Stomach smooth muscle (tissue), 2 donors: ENCODE measurements around the gene RARRES2.
A peak's percentile ranks its signal among the peaks of the same experiment; 100 is the strongest.
"Not testable (repeated sequence)": the region's sequence is repeated elsewhere in the genome, so short reads cannot be mapped to it uniquely, and the experiment has no call there.

Source experiments
- H3K27ac ChIP-seq: one replicate; pipeline ENCODE4 v1.7.0; 2013; ENCODE audit warnings: mild to moderate bottlenecking, low read length, inconsistent platforms
- H3K27me3 ChIP-seq, 2 donors: one replicate each; pipeline ENCODE4 v1.7.0; 2013; ENCODE audit warnings: low read length in 2 of 2; ENCODE audit not compliant: insufficient read depth in 2 of 2, control insufficient read depth in 1 of 2
- H3K36me3 ChIP-seq, 2 donors: one replicate each; pipeline ENCODE4 v1.7.0; 2013; ENCODE audit warnings: low read length in 2 of 2; ENCODE audit not compliant: control insufficient read depth in 2 of 2, insufficient read depth in 2 of 2
- H3K4me1 ChIP-seq: one replicate; pipeline ENCODE4 v1.7.0; 2013; ENCODE audit warnings: low read length; ENCODE audit not compliant: control insufficient read depth, insufficient read depth
- H3K4me3 ChIP-seq, 2 donors: one replicate each; pipeline ENCODE4 v1.7.0; 2013; ENCODE audit warnings: low read length in 2 of 2
- H3K9ac ChIP-seq, 2 donors: one replicate each; pipeline ENCODE4 v1.7.0; 2013; ENCODE audit warnings: low read length in 2 of 2, mild to moderate bottlenecking in 1 of 2
- H3K9me3 ChIP-seq, 2 donors: one replicate each; pipeline ENCODE4 v1.7.0; 2013; ENCODE audit warnings: low read length in 2 of 2; ENCODE audit not compliant: control insufficient read depth in 2 of 2
- donor health status: healthy.
- donor health status: Pancreatic carcinoma.

The RARRES2 gene

DNA sequence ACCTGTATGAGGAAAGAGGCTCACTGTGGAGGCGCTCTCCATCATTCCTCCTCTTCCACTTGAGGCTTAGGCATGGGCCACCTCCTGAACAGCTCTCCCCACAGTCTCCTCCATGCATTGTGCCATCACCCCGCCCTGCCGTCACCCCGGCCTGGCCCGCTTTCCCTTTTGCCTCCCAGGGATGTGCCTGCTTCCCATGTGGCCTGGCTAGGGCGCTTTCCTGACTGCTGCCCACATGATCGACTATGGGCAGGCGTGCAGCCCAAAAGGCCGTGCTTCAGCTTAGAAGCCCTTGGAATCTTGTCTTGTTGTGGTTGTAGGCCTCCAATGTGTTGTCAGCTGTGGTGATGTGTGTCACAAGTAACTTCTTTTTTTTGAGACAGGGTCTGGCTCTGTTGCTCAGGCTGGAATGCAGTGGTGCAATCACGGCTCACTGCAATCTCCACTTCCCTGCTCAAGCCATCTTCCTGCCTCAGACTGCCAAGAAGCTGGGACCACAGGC lies 16.3 kb downstream of the RARRES2 start:
- H3K36me3 ChIP-seq: peaks cover 5 to 17% of the 10 kb centered on the region in 2 donors
- H3K27ac ChIP-seq: no peak overlapping the region

DNA sequence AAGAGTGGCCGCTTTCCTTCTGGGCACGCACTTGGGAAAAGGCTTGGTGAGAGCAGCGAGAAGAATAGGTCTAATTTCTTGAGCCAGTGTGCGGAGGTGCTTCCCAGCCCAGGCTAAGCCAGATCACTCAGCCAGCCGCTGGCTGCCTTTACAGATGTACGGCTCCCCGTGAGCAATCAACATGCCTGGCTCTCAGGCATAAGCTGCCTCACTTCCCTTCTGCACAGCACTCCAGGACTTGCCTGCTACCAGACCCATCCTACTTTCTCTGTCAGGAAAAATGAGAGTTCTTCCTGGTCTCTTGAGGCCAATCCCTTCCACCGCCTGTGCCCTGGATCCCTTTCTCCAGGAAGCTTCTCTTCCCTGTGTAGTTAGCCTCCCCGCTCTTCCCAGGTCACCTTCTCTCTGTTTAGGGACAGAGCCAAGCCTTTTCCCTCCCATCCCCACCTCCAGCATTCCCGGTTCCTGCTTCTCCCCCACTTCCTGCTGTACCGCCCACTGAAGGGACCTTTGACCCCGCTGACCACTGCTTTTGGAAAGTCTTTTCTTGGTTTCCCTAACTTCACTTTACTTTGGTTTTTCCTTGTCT lies 17.0 kb downstream of the RARRES2 start:
- Histone ChIP-seq H3K4me1 (peaks cover 23% of the 10 kb centered on the region), H3K9me3 (no peaks in the 10 kb centered on the region), H3K27ac (no peak overlapping the region), H3K4me3 (peak overlapping the region in 1 of 2 donors; percentile 85), H3K9ac (peak overlapping the region in 1 of 2 donors; percentile 80), H3K36me3 (peaks cover 5 to 17% of the 10 kb centered on the region in 2 donors), H3K27me3 (no peaks in the 10 kb centered on the region)

More for the DNA sequence above, 16.3 kb downstream of the RARRES2 start:
- no peaks in the 10 kb centered on the region for H3K9me3 ChIP-seq
- no peak overlapping the region for H3K9ac ChIP-seq
- H3K4me1 ChIP-seq: peaks cover 27% of the 10 kb centered on the region
- H3K4me3 ChIP-seq: no peak overlapping the region
- no peaks in the 10 kb centered on the region for H3K27me3 ChIP-seq

- Histone ChIP-seq H3K4me1 (peaks cover 23% of the 10 kb centered on the region), H3K27ac (peak overlapping the region; percentile 62), H3K4me3 (peak overlapping the region; percentile 85 to 90), H3K27me3 (no peaks in the 10 kb centered on the region), H3K36me3 (peaks cover 5 to 17% of the 10 kb centered on the region in 2 donors), H3K9me3 (no peaks in the 10 kb centered on the region), H3K9ac (peak overlapping the region; percentile 80 to 88)
Measured at GRCh38 chr7:150323682-150324372, 17.6 kb downstream of the RARRES2 start.

GRCh38 chr7:150322833-150323681 lies 18.4 kb downstream of the RARRES2 start, which contains the start of the genes ACTR3C and LRRC61:
Gene ACTR3C (minus strand): TSS chr7:150323545. CDS start chr7:150295296, 28,249 bp downstream.
Gene LRRC61 (plus strand): TSS chr7:150323355. CDS start chr7:150336862, 13,507 bp downstream.
- H3K4me3 ChIP-seq: peak within 1 kb of the TSS; percentile 85 to 90
- peak within 1 kb of the TSS; percentile 80 to 88 for H3K9ac ChIP-seq
- no peaks in the 10 kb centered on the region for H3K9me3 ChIP-seq
- no peaks in the 10 kb centered on the region for H3K27me3 ChIP-seq
- peaks cover 23% of the 10 kb centered on the region for H3K4me1 ChIP-seq
- peaks cover 2 to 11% of the 10 kb centered on the region in 2 donors for H3K36me3 ChIP-seq
- H3K27ac ChIP-seq: peak within 1 kb of the TSS; percentile 62

- Histone ChIP-seq H3K4me3 (peak overlapping the region; percentile 85 to 90), H3K9me3 (no peaks in the 10 kb centered on the region), H3K4me1 (peaks cover 23% of the 10 kb centered on the region), H3K9ac (peak overlapping the region; percentile 80 to 88), H3K36me3 (peaks cover 2 to 8% of the 10 kb centered on the region in 2 donors), H3K27ac (peak overlapping the region; percentile 62), H3K27me3 (no peaks in the 10 kb centered on the region)
Measured at GRCh38 chr7:150322114-150322832, 19.2 kb downstream of the RARRES2 start.

DNA sequence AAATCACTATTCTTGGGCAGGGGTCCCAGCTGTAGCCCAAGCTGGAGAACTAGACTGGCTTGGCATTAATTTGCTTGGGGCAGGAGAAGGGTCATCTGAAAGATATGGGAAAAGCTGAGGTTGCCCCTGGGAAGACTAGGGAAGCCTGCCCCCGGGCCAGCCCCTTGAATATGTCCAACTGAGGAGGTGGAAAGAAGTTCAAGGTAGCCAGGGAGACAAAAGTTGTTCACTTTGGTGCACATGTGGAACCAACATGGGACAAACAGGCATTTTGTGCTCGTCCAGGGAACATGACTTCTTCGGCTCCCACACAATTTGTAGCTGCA lies 19.7 kb downstream of the RARRES2 start:
- no peak overlapping the region for H3K9ac ChIP-seq
- H3K4me3 ChIP-seq: no peak overlapping the region
- H3K9me3 ChIP-seq: no peaks in the 10 kb centered on the region
- no peaks in the 10 kb centered on the region for H3K27me3 ChIP-seq
- no peak overlapping the region for H3K27ac ChIP-seq
- H3K36me3 ChIP-seq: peaks cover 1 to 6% of the 10 kb centered on the region in 2 donors
- H3K4me1 ChIP-seq: peaks cover 23% of the 10 kb centered on the region

- Histone ChIP-seq H3K36me3 (no peaks in the 10 kb centered on the region), H3K27me3 (no peaks in the 10 kb centered on the region), H3K9ac (no peak overlapping the region), H3K9me3 (no peaks in the 10 kb centered on the region), H3K4me1 (peaks cover 8% of the 10 kb centered on the region), H3K4me3 (no peak overlapping the region), H3K27ac (no peak overlapping the region)
Measured at GRCh38 chr7:150317748-150318444, 23.5 kb downstream of the RARRES2 start.

DNA sequence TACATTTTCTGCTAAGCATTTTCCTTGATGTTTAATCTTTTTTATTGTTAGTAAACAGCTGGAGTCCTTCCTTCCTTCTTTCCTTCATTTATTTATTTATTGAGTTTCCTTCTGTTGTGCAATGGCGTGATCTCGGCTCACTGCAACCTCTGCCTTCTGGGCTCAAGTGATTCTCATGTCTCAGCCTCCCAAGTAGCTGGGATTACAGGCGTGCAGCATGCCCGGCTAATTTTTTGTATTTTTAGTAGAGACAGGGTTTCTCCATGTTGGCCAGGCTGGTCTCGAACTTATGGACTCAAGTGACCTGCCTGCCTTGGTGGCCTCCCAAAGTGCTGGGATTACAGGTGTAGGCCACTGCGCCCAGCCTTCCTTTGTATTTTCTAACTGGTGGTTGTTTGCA lies 24.4 kb downstream of the RARRES2 start:
- H3K27ac ChIP-seq, H3K4me1 ChIP-seq, H3K27me3 ChIP-seq, H3K9me3 ChIP-seq, H3K4me3 ChIP-seq, H3K36me3 ChIP-seq, H3K9ac ChIP-seq: not testable (repeated sequence)

DNA sequence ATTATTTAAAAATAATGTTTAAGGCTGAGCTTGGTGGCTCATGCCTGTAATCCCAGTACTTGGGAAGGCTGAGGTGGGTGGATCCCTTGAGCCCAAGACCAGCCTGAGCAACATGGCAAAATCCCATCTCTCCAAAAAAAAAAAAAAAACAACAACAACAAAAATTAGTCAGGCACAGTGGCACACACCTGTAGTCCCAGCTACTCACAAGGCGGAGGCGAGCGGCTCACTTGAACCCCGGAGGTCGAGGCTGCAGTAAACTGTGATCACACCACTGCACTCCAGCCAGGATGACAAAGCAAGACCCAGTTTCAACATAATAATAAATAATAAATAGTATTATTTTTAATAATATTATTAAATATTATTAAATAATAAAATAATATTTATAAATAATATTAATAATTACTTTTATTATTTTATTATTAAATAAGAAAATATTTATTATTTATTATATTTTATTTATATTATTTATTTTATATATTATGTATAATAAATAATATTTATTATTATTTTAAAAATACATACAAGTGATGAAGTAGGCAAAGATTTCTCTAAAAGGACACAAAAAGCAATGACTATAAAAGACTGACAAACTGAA lies 26.7 kb downstream of the RARRES2 start:
- no peak overlapping the region for H3K4me3 ChIP-seq
- H3K9ac ChIP-seq: no peak overlapping the region
- H3K4me1 ChIP-seq: no peaks in the 10 kb centered on the region
- no peak overlapping the region for H3K27ac ChIP-seq
- H3K36me3 ChIP-seq: no peaks in the 10 kb centered on the region
- H3K27me3 ChIP-seq: no peaks in the 10 kb centered on the region
- no peaks in the 10 kb centered on the region for H3K9me3 ChIP-seq
